Muscle of leg (tissue), 16 donors: ENCODE data around the gene TMEM169. TPM values are rescaled to one million over a fixed set of nuclear protein-coding genes. Genes with fewer than 3 reads are reported as not detected.

ENCODE experiments used
- DNase-seq: peaks from one replicate; pipeline ENCODE4 v3.0.0; 2013
- H3K27ac ChIP-seq: one replicate; pipeline ENCODE4 v1.5.1; 2013; ENCODE audit warnings: mild to moderate bottlenecking, low read length, control low read depth
- H3K27me3 ChIP-seq: one replicate; pipeline ENCODE4 v1.6.1; 2013; ENCODE audit warnings: low read length; ENCODE audit not compliant: control insufficient read depth, insufficient read depth
- H3K36me3 ChIP-seq: one replicate; pipeline ENCODE4 v1.6.1; 2013; ENCODE audit warnings: low read length; ENCODE audit not compliant: control insufficient read depth, insufficient read depth
- H3K4me1 ChIP-seq: one replicate; pipeline ENCODE4 v1.6.1; 2013; ENCODE audit warnings: low read length; ENCODE audit not compliant: control insufficient read depth, insufficient read depth
- H3K4me3 ChIP-seq: one replicate; pipeline ENCODE4 v1.5.1; 2013; ENCODE audit warnings: low read length, control low read depth
- H3K9me3 ChIP-seq: replicated peaks from 2 replicates; pipeline ENCODE4 v1.6.1; 2013; ENCODE audit warnings: low read depth, low read length; ENCODE audit not compliant: control insufficient read depth
- WGBS: methylation state at CpG from one replicate; pipeline ENCODE4 v1.1.5; 2013; ENCODE audit warnings: missing lambda C conversion rate; ENCODE audit not compliant: insufficient coverage; 5-methylcytosine and 5-hydroxymethylcytosine counted together
- long read RNA-seq, 11 donors: transcript quantifications; one replicate each; lab custom pipeline, GENCODE V29; 2026
- polyA plus RNA-seq, 8 donors: library from polyadenylated mRNA; unstranded; fragments of 120-200 nt; gene quantifications; one replicate each; pipeline versions ENCODE4 v1.2.1 to v1.2.3, GENCODE V29; 2013; ENCODE audit warnings: inconsistent platforms in 1 of 8, low replicate concordance in 1 of 8; ENCODE audit not compliant: insufficient read length in 8 of 8, insufficient read depth in 1 of 8
- total RNA-seq: library from RNA; stranded (reverse); fragments of 120-200 nt; gene quantifications from one replicate; pipeline ENCODE4 v1.2.4, GENCODE V29; 2013

The TMEM169 gene
- total RNA-seq: 2.8 TPM
- polyA plus RNA-seq: 1 to 10 TPM; 3.0 to 5.9 (median 4.0) TPM
- long read RNA-seq, donor 1: 0 reads
- long read RNA-seq, donor 2: 0 reads
- long read RNA-seq, donor 3, partial matches to known transcripts: 0 of 3 reads
- long read RNA-seq, donor 3, other reads (novel, unspliced or antisense): 0 of 3 reads
- long read RNA-seq, donor 4, partial matches to known transcripts: 0 of 1 reads
- long read RNA-seq, donor 4, other reads (novel, unspliced or antisense): 0 of 1 reads
- long read RNA-seq, donor 5: 0 reads
- long read RNA-seq, donor 6, partial matches to known transcripts: 0 of 7 reads
- long read RNA-seq, donor 6, other reads (novel, unspliced or antisense): 0 of 7 reads
- long read RNA-seq, donor 7, partial matches to known transcripts: 0 of 2 reads
- long read RNA-seq, donor 7, other reads (novel, unspliced or antisense): 0 of 2 reads
- long read RNA-seq, donor 8, partial matches to known transcripts: 0 of 1 reads
- long read RNA-seq, donor 8, other reads (novel, unspliced or antisense): 0 of 1 reads
- long read RNA-seq, donor 9: 0 reads
- long read RNA-seq, donor 10, partial matches to known transcripts: 0 of 2 reads
- long read RNA-seq, donor 10, other reads (novel, unspliced or antisense): 0 of 2 reads
- long read RNA-seq, donor 11: 0 reads

- Histone ChIP-seq H3K27ac (peak within 1 kb of the TSS; percentile 70), H3K27me3 (peaks cover 2% of the 10 kb centered on the region), H3K4me3 (peak within 1 kb of the TSS; percentile 82), H3K4me1 (peaks cover 34% of the 10 kb centered on the region), H3K9me3 (no peaks in the 10 kb centered on the region), H3K36me3 (no peaks in the 10 kb centered on the region)
- WGBS: 1% methylated on average over 33 of the region's 44 CpGs
- peak; percentile 78 for DNase-seq
Measured at GRCh38 chr2:216081487-216082116, at the start of gene TMEM169, which contains the start of gene PECR. Gene TMEM169, plus strand, starts transcription at chr2:216081919. Its CDS starts 14,045 bp downstream, at chr2:216095964. Gene PECR, minus strand, starts transcription at chr2:216081809. Its CDS starts 68 bp downstream, at chr2:216081741.

- Histone ChIP-seq H3K4me1 (no peaks in the 10 kb centered on the region), H3K9me3 (no peaks in the 10 kb centered on the region), H3K27me3 (no peaks in the 10 kb centered on the region), H3K36me3 (no peaks in the 10 kb centered on the region), H3K27ac (no peak overlapping the region), H3K4me3 (no peak overlapping the region)
- 100% methylated on average over 1 of the region's 1 CpG for whole genome bisulfite sequencing
- no peak for DNase-seq
Measured at GRCh38 chr2:216031960-216032689, 49.6 kb upstream of the TMEM169 start.

GRCh38 chr2:216033403-216033802 is 48.3 kb upstream of the TMEM169 start:
- H3K36me3 ChIP-seq: no peaks in the 10 kb centered on the region
- no peak for DNase-seq
- 95% methylated on average over 2 of the region's 3 CpGs for WGBS

GRCh38 chr2:216034065-216034464 is 47.7 kb upstream of the TMEM169 start:
- Histone ChIP-seq H3K36me3 (no peaks in the 10 kb centered on the region), H3K27me3 (no peaks in the 10 kb centered on the region), H3K4me1 (no peaks in the 10 kb centered on the region), H3K4me3 (no peak overlapping the region), H3K27ac (no peak overlapping the region), H3K9me3 (no peaks in the 10 kb centered on the region)
- DNase-seq: peak; percentile 62
- 14% methylated on average over 1 of the region's 1 CpG for WGBS

More at GRCh38 chr2:216033403-216033802, 48.3 kb upstream of the TMEM169 start:
- no peak overlapping the region for H3K4me3 ChIP-seq
- H3K27me3 ChIP-seq: no peaks in the 10 kb centered on the region
- H3K4me1 ChIP-seq: no peaks in the 10 kb centered on the region
- no peak overlapping the region for H3K27ac ChIP-seq
- H3K9me3 ChIP-seq: no peaks in the 10 kb centered on the region

- Histone ChIP-seq H3K4me1 (no peaks in the 10 kb centered on the region), H3K4me3 (no peak overlapping the region), H3K27me3 (no peaks in the 10 kb centered on the region), H3K9me3 (no peaks in the 10 kb centered on the region), H3K36me3 (peaks cover 5% of the 10 kb centered on the region), H3K27ac (no peak overlapping the region)
- no peak for DNase-seq
- WGBS: no CpG with 5 or more reads among the region's 3 CpGs
Measured at GRCh38 chr2:216039918-216040317, 41.8 kb upstream of the TMEM169 start.

GRCh38 chr2:216041438-216041837 is 40.3 kb upstream of the TMEM169 start:
- H3K4me1 ChIP-seq: no peaks in the 10 kb centered on the region
- no CpG with 5 or more reads among the region's 2 CpGs for WGBS
- peaks cover 5% of the 10 kb centered on the region for H3K36me3 ChIP-seq
- no peaks in the 10 kb centered on the region for H3K27me3 ChIP-seq
- no peaks in the 10 kb centered on the region for H3K9me3 ChIP-seq
- H3K4me3 ChIP-seq: no peak overlapping the region
- H3K27ac ChIP-seq: no peak overlapping the region
- no peak for DNase-seq

GRCh38 chr2:216043949-216044348 is 37.8 kb upstream of the TMEM169 start:
- no CpG with 5 or more reads among the region's 5 CpGs for WGBS

GRCh38 chr2:216044883-216045486 is 36.7 kb upstream of the TMEM169 start:
- H3K4me3 ChIP-seq: no peak overlapping the region
- no peaks in the 10 kb centered on the region for H3K9me3 ChIP-seq
- H3K27ac ChIP-seq: no peak overlapping the region
- WGBS: 33% methylated on average over 1 of the region's 5 CpGs
- peak; percentile 16 for DNase-seq
- H3K27me3 ChIP-seq: no peaks in the 10 kb centered on the region
- H3K36me3 ChIP-seq: peaks cover 3% of the 10 kb centered on the region
- H3K4me1 ChIP-seq: no peaks in the 10 kb centered on the region

More at GRCh38 chr2:216043949-216044348, 37.8 kb upstream of the TMEM169 start:
- no peaks in the 10 kb centered on the region for H3K9me3 ChIP-seq
- H3K27ac ChIP-seq: no peak overlapping the region
- no peaks in the 10 kb centered on the region for H3K4me1 ChIP-seq
- H3K27me3 ChIP-seq: no peaks in the 10 kb centered on the region
- H3K4me3 ChIP-seq: no peak overlapping the region
- peaks cover 5% of the 10 kb centered on the region for H3K36me3 ChIP-seq
- DNase-seq: no peak

- peak; percentile 10 for DNase-seq
- H3K4me3 ChIP-seq: no peak overlapping the region
- no CpG with 5 or more reads among the region's 2 CpGs for WGBS
- no peaks in the 10 kb centered on the region for H3K9me3 ChIP-seq
- no peaks in the 10 kb centered on the region for H3K27me3 ChIP-seq
- H3K27ac ChIP-seq: no peak overlapping the region
- peaks cover 3% of the 10 kb centered on the region for H3K36me3 ChIP-seq
- H3K4me1 ChIP-seq: no peaks in the 10 kb centered on the region
Measured at GRCh38 chr2:216047397-216047796, 34.3 kb upstream of the TMEM169 start.
